A204.1 (cell line): Measurements from ENCODE around the gene PTTG1IP.

Experiments
- FAIRE-seq: peaks from 2 replicates; lab custom pipeline; 2012; peaks lifted over from hg19 to GRCh38; lab: Jason Lieb, UNC

PTTG1IP gene

DNA sequence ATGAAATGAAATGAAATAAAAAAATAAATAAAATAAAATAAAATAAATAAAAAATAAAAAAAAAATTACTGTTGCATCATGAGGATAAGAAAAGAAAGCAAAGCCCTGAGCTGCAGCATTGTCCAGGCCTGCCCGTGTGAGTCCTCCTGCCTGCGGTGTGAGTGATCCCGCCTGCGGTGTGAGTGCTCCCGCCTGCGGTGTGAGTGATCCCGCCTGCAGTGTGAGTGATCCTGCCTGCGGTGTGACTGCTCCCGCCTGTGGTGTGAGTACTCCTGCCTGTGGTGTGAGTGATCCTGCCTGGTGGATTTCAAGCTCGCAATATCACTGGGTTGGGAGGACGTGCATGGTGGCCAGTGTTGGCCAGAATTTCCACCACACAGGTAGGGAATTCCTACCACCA, 22.4 kb upstream of the PTTG1IP start:
- no peak for FAIRE-seq

DNA sequence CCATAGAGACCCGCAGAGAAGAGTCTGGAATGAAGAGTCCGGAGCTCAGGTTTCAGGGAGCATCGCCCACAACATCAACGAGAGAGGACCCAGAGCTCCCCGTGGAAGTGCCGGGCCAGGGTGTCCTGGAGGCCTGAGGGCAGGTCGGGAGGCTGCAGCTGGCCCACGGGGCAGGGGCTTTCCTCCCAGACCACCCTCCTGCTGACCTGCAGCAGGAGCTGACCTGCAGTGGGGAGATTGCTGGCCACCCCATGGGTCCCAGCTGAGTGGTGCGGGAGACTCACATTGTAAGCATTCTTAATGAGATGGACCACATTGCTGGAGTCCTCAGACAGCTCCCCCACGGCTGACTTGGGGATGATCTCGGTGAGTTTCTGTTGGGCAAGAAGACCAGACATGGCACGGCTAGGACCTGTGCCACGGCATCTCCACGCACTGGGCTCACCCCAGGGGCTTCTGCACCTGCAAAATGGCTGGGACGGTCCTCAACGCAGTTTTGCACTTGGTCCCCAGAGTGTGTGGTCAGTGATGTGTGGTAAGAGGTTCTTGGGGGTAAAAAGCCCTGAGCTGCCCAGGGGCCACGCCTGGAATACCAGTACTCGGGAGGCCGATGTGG, 21.3 kb upstream of the PTTG1IP start:
- no peak for FAIRE-seq

DNA sequence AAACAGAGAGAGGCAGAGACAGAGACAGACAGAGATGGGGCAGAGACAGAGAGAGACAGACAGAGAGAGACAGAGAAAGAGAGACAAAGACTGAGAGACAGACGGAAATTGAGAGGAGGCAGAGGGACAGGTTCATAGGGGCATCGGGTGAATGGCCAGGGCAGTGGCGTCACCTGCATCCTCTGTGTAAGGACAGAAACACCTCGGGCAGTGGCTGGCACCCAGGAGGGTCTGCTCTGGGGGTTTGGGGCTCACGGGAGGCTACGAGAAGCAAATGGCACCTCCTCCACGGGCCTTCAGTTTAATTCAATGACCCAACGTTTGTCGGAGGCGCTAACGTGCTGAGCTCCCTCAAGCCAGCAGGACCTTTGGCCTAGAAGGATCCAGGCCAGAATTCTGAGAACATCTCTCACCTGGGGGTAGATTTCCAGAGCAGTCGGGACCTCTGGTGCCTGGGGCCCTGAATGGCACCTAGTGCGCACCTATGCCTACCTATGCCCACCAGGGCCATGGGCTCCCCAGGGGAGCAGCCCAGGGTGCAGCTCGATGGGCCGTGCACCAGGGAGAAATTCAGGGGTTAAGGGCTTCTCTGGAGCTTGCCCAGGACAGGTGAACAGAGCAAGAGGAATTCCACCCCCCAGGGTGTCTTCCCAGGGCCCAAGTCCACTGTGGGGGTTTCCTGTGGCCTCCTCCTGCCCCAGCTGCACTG, 20.6 kb upstream of the PTTG1IP start:
- FAIRE-seq: no peak

DNA sequence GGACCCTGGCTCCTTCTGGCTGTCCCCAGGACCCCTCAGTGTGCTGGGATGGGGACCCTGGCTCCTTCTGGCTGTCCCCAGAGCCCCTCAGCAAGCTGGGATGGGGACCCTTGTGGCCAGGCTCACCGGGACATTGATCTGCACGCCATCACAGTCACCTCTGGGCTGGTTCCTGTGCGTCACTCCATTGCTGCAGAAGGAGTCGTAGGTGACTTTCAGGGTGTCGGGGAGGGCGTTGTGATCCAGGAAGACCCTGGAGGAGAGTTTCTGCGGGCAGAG, 19.7 kb upstream of the PTTG1IP start:
- FAIRE-seq: no peak

DNA sequence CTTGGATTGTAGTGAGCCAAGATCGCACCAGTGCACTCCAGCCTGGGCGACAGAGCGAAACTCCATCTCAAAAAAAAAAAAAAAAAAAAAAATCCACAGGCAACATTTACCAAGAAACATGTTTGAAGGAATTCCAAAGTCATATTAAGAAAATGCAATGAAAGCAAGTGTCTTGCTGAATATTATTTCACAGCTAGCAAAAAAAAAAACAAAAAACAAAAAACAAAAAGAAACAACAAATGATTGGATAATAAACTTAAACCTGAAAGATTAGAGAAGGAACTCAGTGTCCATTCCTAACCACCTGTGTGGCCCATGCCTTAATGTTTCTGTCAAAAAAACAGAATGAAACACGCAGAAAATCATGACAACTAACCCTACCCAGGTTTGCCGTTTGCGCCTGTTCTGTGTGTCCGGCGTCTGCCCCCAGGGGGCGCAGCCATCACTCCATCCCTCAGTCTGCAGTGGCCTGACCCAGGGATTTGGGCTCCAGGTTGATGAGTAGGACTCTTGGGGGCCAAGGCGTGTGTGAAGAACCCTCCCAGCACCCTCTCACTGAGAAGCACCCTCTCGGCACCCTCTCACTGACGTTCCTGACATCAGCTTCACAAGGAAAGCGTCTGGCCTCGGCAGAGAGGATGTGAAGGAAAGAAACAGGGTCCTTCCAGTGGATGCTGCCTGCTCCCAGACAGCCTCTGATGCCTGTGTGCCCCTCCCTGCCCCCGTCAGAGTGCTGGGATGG, 19.2 kb upstream of the PTTG1IP start:
- FAIRE-seq: no peak

DNA sequence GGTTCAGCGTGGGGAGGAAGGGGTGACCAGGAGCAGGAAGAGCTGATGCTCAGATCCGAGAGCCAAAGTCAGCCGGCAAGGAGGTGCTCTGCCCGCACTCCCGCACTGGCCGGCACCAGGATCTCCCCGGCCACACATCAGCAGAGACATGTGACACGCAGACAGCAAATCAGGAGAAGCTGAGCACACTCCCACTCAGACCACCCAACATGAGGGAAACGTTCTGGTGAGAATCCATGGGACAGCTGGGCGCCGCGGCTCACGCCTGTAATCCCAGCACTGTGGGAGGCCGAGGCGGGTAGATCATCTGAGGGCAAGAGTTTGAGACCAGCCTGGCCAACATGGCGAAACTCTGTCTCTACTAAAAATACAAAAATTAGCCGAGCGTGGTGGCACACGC, 18.6 kb upstream of the PTTG1IP start:
- FAIRE-seq: no peak

DNA sequence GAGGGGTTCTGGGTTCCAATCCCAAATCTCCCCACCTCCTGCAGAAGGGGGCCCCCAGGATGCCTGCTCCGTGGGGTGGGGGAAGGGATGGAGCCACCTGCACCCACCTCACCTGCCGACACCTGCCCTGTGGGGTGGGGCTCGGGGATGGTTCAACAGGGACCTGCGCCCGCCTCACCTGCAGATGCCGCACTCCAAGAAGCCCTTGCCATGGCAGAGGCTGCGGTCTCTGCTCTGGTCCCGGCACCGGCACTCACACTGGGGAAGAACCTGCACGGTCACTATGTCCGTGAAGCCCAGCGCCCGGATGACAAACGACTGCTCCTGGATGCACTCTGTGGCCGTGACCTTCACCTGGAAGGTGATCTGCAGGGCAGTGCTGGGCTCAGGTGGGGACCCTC, 18.1 kb upstream of the PTTG1IP start:
- no peak for FAIRE-seq

DNA sequence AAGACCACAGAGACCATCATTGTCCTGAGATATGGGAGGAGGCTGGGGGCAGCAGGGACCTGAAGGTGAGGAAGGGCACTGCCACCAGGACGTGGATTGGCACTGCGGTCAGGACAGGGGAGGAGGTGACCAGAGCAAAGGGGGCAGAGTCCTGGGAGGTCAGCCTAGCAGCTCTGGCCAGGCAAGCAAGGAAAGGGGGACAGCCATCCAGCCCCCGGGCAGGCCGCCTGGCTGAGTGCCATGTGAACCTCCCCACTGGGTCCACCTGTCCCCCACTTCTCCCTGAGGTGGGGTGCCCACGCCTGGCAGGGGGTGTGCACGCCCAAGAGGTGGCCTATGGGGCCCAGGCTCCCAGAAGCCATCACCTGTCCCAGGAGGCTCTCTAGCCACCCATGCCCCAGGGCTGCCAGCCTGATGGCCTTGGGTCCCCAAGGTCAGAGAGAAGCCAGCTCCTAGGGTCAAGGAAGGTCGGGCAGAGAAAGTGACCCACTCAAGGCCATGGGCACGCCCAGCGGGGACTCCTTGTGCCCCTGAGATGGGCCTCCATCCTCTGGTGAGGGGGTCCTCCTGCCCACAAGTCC, 17.6 kb upstream of the PTTG1IP start:
- no peak for FAIRE-seq

DNA sequence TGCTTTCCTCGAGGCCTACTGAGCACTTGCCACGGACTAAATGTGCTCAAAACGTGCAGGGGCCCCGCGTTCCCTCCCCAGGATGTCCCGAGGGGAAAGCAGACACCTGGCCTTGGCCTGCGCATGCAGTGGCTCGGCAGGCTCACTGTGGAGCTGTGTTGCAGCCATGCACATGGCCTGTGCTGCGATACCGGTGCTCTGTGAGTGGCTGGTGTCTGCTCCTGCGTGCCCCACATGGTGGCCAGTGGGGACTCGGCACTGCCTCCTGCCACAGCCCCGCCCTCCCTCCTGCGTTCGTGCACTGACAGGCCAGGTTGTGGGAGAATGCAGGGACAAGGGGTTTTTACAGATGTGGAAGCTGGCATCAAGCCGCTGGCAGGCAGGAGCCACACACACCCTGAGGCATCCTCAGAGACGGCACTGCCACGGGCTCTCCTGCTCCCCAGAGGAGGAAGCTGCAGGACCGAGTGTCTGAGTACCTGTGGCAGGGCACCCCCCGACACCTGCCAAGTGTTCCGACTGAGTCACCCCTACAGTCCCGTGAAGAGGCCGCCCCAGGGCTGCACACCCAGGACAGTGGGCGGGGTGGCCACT, 16.9 kb upstream of the PTTG1IP start:
- no peak for FAIRE-seq

DNA sequence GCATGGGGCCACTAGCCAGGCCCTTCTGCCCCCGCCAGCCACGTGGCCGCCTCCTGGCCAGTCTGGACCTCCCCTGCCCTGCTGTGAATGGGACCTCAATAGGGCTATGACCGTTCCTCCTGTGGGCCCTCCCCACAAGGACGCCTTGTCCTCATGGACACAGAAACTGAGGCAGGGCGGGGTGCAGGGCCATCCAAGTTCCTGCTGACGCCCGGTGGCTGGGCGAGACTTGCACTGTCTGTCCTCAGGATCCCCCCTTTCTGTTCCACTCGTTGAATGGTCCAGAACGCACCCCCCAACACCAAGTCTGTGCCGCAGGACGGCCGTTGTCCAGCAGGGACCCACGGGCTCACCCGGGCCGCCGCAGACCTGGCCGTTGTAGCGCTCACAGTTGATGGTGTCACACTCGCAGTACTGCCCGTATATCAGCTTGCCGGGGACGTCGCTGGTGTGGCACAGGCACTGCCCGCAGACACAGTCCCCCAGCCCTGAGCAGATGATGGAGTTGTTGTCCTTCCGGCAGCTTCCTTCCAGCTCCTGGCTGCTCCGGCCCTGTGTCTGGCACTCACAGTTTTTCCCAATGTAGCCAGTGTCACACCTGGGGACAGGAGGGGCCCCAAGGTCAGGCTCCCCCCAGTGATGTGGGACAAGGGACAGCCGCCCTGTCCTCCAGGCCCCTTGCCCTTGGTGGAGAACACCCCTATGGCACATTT, 16.3 kb upstream of the PTTG1IP start:
- no peak for FAIRE-seq

DNA sequence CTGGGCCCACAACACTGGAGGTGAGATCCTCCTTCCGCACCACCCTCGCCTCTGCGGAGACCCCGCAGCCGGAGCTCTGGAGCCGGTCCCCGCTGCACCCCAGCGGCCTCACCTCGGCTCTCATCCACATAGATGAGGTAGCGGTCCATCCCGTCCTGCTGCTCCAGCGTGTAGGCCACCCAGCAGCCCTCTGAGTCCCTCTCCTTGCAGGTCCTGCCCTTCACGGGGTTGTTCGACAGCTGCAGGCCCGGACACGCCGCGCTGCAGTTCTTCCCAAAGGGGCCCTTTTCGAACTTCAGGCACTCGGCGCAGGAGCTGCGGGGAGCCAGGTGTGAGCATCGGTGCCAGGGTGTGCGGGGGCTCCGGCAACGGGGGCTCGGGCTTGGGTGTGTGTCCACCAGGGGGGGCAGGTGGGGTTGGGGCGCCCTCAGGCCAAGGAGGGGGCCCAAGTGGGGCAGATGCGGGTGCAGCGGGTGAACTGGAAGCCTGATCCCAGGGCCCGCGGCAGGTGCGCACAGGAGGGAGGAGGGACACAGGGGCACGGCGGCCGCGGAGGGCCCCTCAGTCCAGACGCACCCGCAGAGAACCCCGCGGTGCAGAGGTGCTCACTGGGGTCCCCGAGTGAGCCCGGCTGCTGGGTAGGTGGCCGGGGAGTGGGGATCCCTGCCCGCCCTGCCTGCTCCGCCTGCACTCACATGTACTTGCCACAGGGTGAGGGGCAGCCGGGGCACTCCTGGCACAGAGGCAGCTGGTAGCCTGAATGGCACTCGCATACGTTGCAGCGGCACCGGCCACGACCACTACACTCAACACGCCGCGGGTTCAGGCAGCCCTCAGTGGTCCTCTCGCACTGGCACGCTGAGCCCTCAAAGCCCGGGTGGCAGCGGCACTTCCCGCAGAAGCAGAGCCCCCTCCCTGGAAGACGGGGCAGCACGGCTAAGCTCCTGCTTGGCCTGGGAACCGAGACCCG, 15.4 kb upstream of the PTTG1IP start:
- FAIRE-seq: no peak

DNA sequence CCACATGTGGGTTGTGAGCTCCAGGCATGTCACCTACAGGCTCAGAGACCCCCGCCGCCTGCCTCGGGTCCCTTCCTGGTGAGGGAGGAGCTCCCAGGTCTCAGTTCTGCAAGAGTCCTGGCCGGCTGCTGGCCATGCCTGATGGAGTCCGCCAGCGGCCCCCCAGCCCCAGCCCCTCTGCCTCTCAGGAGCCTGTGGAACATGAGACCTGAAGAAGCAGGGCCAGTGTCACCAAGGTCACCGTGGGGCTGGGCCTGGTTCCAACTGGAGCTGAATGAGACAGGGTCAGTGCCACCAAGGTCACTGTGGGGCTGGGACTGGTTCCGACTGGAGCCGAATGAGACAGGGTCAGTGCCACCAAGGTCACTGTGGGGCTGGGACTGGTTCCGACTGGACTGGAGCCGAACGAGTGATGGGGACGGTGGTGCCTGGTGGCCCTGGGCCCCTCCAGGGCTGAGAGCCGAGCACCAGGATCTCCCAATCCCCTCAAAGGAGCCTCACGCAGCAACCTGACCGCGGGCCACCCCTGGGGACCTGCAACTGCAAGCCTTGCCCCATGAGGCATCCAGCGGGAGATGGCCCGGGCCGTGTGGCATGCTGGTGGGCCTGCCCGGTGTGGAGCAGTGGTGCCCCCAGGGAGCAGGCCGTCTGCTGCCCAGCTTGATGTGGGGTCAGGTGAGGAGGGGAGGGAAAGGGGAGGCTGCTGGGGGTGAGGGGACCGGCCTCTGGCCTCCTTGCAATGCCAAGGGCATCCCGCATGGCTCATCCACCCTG, 14.5 kb upstream of the PTTG1IP start:
- no peak for FAIRE-seq

DNA sequence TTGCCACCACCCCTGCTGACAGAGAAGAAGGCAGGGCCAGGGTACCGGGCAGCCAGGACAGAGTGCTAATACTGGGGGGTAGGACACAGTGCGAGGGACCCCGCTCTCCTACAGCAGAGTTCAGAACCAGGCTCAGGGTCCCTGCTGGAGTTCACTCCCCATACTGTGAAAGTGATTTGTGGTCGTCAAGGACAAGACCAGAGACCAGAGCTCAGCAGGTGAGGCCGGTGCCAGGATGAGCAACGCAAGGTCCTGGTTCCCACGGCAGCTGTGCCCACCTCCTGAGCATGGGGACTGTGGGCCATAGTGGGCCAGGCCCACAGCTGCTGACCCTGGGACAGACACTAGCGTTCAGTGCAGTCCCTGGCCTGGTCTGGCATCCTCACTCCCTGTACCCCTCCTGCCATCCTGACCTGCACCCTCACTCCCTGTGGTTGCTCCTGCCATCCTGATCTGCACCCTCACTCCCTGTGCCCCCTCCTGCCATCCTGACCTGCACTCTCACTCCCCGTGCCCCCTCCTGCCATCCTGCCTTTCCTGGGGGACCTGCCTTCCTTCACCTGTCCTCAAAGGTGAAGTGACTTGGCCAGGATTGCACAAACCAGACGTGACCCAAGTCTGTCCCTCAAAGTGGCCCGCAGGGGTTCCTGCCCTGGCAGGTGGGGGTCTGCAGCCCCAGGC, 13.8 kb upstream of the PTTG1IP start:
- FAIRE-seq: no peak

DNA sequence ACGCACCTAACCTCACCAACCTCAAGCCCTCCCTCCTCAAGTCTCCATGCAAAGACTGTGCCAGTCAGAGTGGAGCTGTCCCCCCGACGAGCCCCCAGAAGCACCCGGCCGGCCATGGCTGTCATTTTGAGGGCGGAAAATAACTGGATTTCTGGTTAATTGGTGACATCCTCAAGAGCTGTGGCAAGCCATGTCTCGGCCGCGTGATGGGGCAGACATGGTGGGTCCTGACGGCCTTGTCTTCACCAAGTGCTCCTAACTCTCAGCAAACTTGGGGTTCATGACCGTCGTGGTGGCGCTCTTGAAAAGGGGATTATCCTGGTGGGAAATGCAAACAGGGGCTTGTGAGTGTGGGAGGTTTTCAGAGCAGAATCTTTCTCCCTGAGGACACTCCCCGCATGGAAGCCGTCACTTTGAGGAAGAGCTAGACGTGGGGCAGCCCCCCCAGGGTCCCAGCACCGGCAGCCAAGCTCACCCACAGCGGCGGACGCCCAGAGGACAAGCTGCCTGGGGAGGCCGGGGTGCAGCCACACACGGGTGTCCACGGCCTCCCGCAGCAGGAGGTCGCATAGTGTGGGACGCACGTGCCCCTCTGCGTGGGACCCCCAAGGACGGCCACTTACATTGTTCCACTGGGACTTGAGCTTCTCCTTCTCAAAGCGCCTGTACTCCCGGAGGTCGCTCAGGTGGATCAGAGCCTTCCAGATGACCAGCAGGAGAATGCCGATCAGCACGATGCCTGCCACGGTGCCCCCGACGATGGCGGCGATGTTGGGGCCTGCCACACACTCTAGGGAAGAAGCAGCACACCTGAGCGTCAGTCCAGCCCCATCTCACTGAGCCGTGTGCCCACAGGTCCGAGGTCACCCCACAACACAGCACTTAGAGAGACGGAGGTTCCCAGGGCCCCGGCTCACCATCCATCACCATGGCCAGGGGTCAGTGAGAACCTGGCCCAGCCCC, 12.9 kb upstream of the PTTG1IP start:
- FAIRE-seq: no peak

DNA sequence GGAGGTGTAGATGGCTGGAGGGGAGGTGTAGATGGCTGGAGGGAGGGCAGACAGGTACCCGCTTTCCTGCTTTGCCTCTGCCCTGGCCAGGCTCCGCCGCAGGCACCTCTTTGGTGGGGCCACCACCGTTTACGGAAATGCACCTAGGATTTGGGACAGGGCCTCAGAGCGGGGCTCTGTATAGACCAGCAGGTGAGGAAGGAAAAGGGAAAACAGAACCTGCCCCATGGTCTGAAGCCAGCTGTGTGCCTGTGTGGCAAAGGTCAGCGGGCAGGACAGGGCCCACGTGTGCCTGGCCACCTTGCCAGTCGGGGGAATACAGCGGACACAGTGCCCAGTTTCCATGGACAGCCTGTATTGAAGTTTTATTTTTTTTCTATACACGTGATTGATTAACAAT, 12.1 kb upstream of the PTTG1IP start:
- FAIRE-seq: no peak

DNA sequence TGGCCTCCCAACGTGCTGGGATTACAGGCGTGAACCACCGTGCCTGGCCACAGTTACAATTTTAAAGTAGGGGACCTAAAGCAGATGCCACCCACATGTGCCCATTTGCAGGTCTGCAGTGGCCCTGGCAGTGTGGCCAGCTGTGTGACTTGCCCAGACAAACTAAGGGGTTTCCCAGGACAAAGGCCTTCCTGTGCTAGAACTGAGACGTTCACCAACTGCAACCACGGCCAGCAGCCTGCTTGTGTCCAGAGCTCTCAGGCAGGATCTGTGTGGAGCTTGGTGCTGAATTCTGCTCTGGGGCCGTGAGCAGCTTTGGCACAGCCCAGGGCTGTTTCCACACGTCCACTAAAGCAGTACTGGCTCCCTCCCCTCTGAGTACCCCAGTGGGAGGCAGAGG, 10.6 kb upstream of the PTTG1IP start:
- no peak for FAIRE-seq

DNA sequence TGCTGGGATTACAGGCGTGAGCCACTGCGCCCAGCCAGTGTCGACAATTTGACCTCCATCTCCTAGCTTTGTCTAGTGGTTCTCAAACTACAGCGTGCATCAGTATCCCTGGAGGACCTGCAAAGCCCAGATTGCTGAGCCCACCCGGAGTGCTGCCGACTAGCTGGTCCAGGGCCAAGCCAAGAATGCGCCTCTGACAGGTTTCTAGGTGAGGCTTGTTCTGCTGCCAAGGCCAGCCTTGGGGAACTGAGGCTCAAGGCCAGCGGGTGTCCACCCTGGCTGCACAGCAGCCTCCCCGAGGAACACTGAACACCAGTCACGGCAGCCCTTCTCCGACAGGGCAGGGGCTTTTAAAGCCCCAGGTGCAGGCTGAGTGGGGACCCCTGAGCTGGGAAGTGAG, 9.8 kb upstream of the PTTG1IP start:
- FAIRE-seq: no peak

DNA sequence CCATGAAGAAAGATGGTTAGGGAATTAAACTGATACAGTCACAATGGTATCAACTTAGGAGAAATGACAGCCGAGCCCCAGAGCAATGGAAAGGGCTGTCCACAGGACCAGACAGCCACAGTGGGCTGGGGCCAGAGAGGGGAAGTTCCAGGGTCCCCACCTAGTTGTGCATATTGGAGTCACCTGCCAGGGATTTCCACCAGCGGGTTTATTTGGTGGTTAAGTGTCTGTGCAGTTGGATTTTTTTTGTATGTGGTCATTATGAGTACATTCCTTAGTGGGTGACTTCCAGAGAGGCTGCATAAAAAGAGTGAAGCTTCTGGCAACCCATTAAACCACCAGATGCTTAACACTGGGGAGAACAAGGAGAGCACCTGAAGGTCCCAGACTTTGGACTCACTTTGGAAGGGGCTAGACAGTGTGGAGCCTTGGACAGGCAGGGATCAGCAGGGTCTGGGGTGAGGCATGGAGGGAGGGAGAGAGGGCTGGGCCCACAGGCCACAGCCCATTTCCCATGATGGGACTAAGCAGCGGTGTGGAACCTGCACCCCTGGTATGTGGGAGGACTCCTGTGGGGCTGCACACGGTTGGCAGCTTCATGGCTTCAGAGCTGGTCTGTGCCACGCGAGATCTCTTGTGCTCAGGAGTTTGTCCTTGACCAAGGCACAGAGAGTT, 7.8 kb upstream of the PTTG1IP start:
- FAIRE-seq: no peak
